Stimulated activated CD4-positive, alpha-beta T cell treated with anti-CD3 and anti-CD28 coated beads, Interleukin-4, amount 100 ng/mL, for 24 hours (primary cell): Measurements from ENCODE around the gene TMEM256.

Source experiments
- DNase-seq: peaks from one replicate; pipeline ENCODE4 v3.0.0-alpha.2; 2020

The TMEM256 gene

GRCh38 chr17:7403977-7404736 lies at the start of gene TMEM256:
TSS of gene TMEM256 (minus strand) at chr17:7404097. CDS start at chr17:7404084, 13 bp downstream.
- DNase-seq: peak; percentile 96

GRCh38 chr17:7448461-7448860 lies 44.6 kb upstream of the TMEM256 start:
- DNase-seq: no peak

- no peak for DNase-seq
Measured at GRCh38 chr17:7445619-7445968, 41.7 kb upstream of the TMEM256 start.

- no peak for DNase-seq
Measured at GRCh38 chr17:7444682-7445618, 41.1 kb upstream of the TMEM256 start, which contains the start of gene CHRNB1. TSS of gene CHRNB1 (plus strand) at chr17:7445061. CDS start at chr17:7445128, 67 bp downstream.

- no peak for DNase-seq
Measured at GRCh38 chr17:7443499-7444485, 39.9 kb upstream of the TMEM256 start.

GRCh38 chr17:7442142-7442541 lies 38.2 kb upstream of the TMEM256 start:
- no peak for DNase-seq

- no peak for DNase-seq
Measured at GRCh38 chr17:7441266-7441665, 37.4 kb upstream of the TMEM256 start.

GRCh38 chr17:7440834-7441195 lies 36.9 kb upstream of the TMEM256 start:
- no peak for DNase-seq

- peak; percentile 25 for DNase-seq
Measured at GRCh38 chr17:7440113-7440833, 36.4 kb upstream of the TMEM256 start.

- no peak for DNase-seq
Measured at GRCh38 chr17:7439462-7440112, 35.7 kb upstream of the TMEM256 start, which contains the start of gene FGF11. TSS of gene FGF11 (plus strand) at chr17:7439512. CDS start at chr17:7439621, 109 bp downstream.

- DNase-seq: no peak
Measured at GRCh38 chr17:7438656-7439460, 35.0 kb upstream of the TMEM256 start.

GRCh38 chr17:7437950-7438614 lies 34.2 kb upstream of the TMEM256 start:
- peak; percentile 53 for DNase-seq

GRCh38 chr17:7437369-7437863 lies 33.5 kb upstream of the TMEM256 start:
- no peak for DNase-seq

- DNase-seq: peak; percentile 79
Measured at GRCh38 chr17:7436556-7437368, 32.9 kb upstream of the TMEM256 start.

- peak; percentile 51 for DNase-seq
Measured at GRCh38 chr17:7435676-7436555, 32.0 kb upstream of the TMEM256 start.

- DNase-seq: no peak
Measured at GRCh38 chr17:7432296-7432695, 28.4 kb upstream of the TMEM256 start.

GRCh38 chr17:7431231-7431630 lies 27.3 kb upstream of the TMEM256 start:
- no peak for DNase-seq

- no peak for DNase-seq
Measured at GRCh38 chr17:7429722-7430121, 25.8 kb upstream of the TMEM256 start.
